Thyroid gland (tissue), 4 donors: ENCODE data around the gene CNTN1. TPM values are rescaled to one million over a fixed set of nuclear protein-coding genes. Genes with fewer than 3 reads are reported as not detected.

ENCODE experiments used
- DNase-seq, 2 donors: peaks; one replicate each; pipeline ENCODE4 v3.0.0-alpha.2; 2019
- H3K27ac ChIP-seq, 3 donors: fragments of 200-600 bp; sonication (generic); 1 replicate in 2 of 3; 2 replicates in 1 of 3; pipeline ENCODE4 v1.5.1; 2016 to 2019; ENCODE audit warnings: mild to moderate bottlenecking in 1 of 3, moderate library complexity in 1 of 3
- H3K27me3 ChIP-seq: fragments of 200-600 bp; sonication (generic); one replicate; pipeline ENCODE4 v1.5.1; 2019
- H3K36me3 ChIP-seq, 2 donors: fragments of 200-600 bp; sonication (generic); one replicate each; pipeline ENCODE4 v1.5.1; 2016 to 2019
- H3K4me1 ChIP-seq, 2 donors: fragments of 200-600 bp; sonication (generic); one replicate each; pipeline ENCODE4 v1.5.1; 2017 to 2019
- H3K4me3 ChIP-seq, 3 donors: fragments of 200-600 bp; sonication (generic); replicated peaks in 1 of 3; 1 replicate in 2 of 3; 2 replicates in 1 of 3; pipeline ENCODE4 v1.5.1; 2016; ENCODE audit warnings: mild to moderate bottlenecking in 1 of 3
- H3K9me3 ChIP-seq: fragments of 200-600 bp; sonication (generic); one replicate; pipeline ENCODE4 v1.5.1; 2017
- CTCF ChIP-seq, 6 experiments: fragments of 200-600 bp in 3 of 6; fragments of 450-650 bp in 3 of 6; sonication (generic) in 3 of 6; IDR thresholded peaks; one replicate each; pipeline ENCODE4 v1.5.1; 2016 to 2019; ENCODE audit warnings: antibody characterized with exemption in 6 of 6, mild to moderate bottlenecking in 2 of 6, inconsistent platforms in 1 of 6, moderate library complexity in 1 of 6
- POLR2A ChIP-seq, 2 donors: fragments of 450-650 bp; IDR thresholded peaks; one replicate each; pipeline ENCODE4 v1.6.1; 2017; ENCODE audit warnings: antibody characterized with exemption in 2 of 2, mild to moderate bottlenecking in 2 of 2, moderate library complexity in 1 of 2
- WGBS, 2 donors: methylation state at CpG; one replicate each; pipeline ENCODE4 v1.1.5; 2017; 5-methylcytosine and 5-hydroxymethylcytosine counted together
- intact Hi-C: fragments of 100-400 bp; cut with DNase I; formaldehyde crosslinking; loops from one replicate; pipeline ENCODE4 v1.15.1; 2023
- total RNA-seq, 4 donors: library from RNA; depleted of rRNA; stranded (reverse); fragments of >200 nt; gene quantifications; one replicate each; pipeline ENCODE4 v1.2.3, GENCODE V29; 2016

The CNTN1 gene
- total RNA-seq, 4 donors from 2014 or later, result 1.9 to 2.7 (median 2.0) TPM

- Histone ChIP-seq H3K27me3 (no peaks in the 10 kb centered on the region), H3K4me3 (no peak overlapping the region), H3K36me3 (no peaks in the 10 kb centered on the region), H3K9me3 (no peaks in the 10 kb centered on the region), H3K27ac (no peak overlapping the region), H3K4me1 (no peaks in the 10 kb centered on the region)
- DNase-seq, result no peak
- 89 to 94% methylated on average over 2 of the region's 2 CpGs for WGBS, 2 donors
- no peak for TF ChIP-seq POLR2A (IDR thresholded peaks at IDR 0.05)
- TF ChIP-seq CTCF (IDR thresholded peaks at IDR 0.05), result no peak
- intact Hi-C loops, result no loop called here
Observed at GRCh38 chr12:40959041-40959440, 266.8 kb downstream of the CNTN1 start.

GRCh38 chr12:40963751-40964150 is 271.5 kb downstream of the CNTN1 start:
- no peaks in the 10 kb centered on the region for H3K27me3 ChIP-seq
- WGBS, 2 donors, result 89 to 91% methylated on average over 2 of the region's 2 CpGs
- no peak for TF ChIP-seq POLR2A (IDR thresholded peaks at IDR 0.05)
- no peak for TF ChIP-seq CTCF (IDR thresholded peaks at IDR 0.05)
- no peak for DNase-seq
- H3K9me3 ChIP-seq, result no peaks in the 10 kb centered on the region
- no peak overlapping the region for H3K27ac ChIP-seq
- intact Hi-C loops, result no loop called here
- no peaks in the 10 kb centered on the region for H3K4me1 ChIP-seq
- H3K36me3 ChIP-seq, result no peaks in the 10 kb centered on the region
- H3K4me3 ChIP-seq, result no peak overlapping the region

DNA sequence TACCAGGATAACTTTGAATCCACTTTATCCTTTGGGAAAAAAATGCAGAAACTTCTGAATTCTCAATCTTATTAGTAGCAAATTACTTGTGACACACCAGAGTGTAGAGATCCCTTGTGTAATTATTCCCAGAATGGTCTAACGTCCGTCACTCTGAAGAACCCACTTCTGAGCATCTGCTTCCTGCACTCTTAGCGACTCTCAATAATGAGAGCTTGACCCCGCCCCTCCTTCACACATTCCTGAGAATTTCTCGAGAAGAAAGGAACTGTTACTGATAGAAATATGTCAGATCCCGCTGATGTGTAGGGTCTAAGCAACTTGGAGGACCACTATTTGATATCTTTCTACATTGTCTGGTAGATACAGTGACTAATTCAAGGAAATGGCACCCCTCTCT is 277.6 kb downstream of the CNTN1 start:
- 55 to 67% methylated on average over 6 of the region's 6 CpGs for WGBS, 2 donors
- H3K4me3 ChIP-seq, result no peak overlapping the region
- no peaks in the 10 kb centered on the region for H3K4me1 ChIP-seq
- intact Hi-C loops, result no loop called here
- no peaks in the 10 kb centered on the region for H3K9me3 ChIP-seq
- DNase-seq, result no peak
- TF ChIP-seq POLR2A (IDR thresholded peaks at IDR 0.05) (no peak), CTCF (IDR thresholded peaks at IDR 0.05) (no peak)
- no peak overlapping the region for H3K27ac ChIP-seq
- H3K36me3 ChIP-seq, result no peaks in the 10 kb centered on the region
- no peaks in the 10 kb centered on the region for H3K27me3 ChIP-seq

DNA sequence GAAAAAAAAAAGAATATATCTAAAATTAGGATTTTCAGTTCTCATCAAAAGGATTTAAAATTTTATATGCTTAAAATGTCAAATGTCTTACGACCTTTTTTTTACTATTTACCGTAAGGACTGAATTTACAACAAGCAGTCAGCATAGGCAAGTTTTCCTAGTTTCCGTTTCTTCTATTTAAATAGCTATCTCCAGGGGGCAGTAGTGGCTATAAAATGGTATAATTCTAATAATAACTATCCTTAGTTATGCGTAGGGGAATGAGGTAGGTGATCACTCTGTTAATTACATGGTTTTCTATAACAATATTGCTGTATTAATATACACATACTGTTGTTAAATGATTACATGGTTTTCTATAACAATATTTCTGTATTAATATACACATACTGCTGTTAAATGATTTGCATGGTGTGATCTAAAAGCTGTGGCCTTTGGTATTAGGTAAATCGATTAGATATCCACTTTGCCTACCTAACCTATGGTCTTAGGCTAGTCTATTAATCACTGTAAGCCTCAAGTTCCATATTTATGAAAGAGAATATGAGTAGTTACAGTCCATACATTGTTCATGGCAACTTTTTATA is 278.2 kb downstream of the CNTN1 start:
- intact Hi-C loops, result no loop called here
- no peaks in the 10 kb centered on the region for H3K4me1 ChIP-seq
- no peaks in the 10 kb centered on the region for H3K36me3 ChIP-seq
- DNase-seq, result no peak
- H3K27ac ChIP-seq, result no peak overlapping the region
- H3K27me3 ChIP-seq, result no peaks in the 10 kb centered on the region
- H3K4me3 ChIP-seq, result no peak overlapping the region
- no peaks in the 10 kb centered on the region for H3K9me3 ChIP-seq
- TF ChIP-seq CTCF (IDR thresholded peaks at IDR 0.05), result no peak
- no peak for TF ChIP-seq POLR2A (IDR thresholded peaks at IDR 0.05)
- 88% methylated on average over 5 of the region's 5 CpGs for WGBS, 2 donors

- intact Hi-C loops, result no loop called here
- H3K27ac ChIP-seq, result no peak overlapping the region
- no peaks in the 10 kb centered on the region for H3K4me1 ChIP-seq
- H3K27me3 ChIP-seq, result no peaks in the 10 kb centered on the region
- WGBS, 2 donors, result 47 to 72% methylated on average over 2 of the region's 2 CpGs
- no peak for DNase-seq
- TF ChIP-seq CTCF (IDR thresholded peaks at IDR 0.05) (no peak), POLR2A (IDR thresholded peaks at IDR 0.05) (no peak)
- no peaks in the 10 kb centered on the region for H3K36me3 ChIP-seq
- H3K4me3 ChIP-seq, result no peak overlapping the region
- H3K9me3 ChIP-seq, result no peaks in the 10 kb centered on the region
Observed at GRCh38 chr12:40971911-40972310, 279.7 kb downstream of the CNTN1 start.
